ENCODE measurements around the gene ADAM12.
"Not testable (repeated sequence)": the region's sequence is repeated elsewhere in the genome, so short reads cannot be mapped to it uniquely, and the experiment has no call there.

The ADAM12 gene

GRCh38 chr10:126049759-126050700 lies 338.2 kb downstream of the ADAM12 start:
- peak overlapping the region; percentile 44 for H3K27ac ChIP-seq

GRCh38 chr10:126047749-126048148 lies 340.5 kb downstream of the ADAM12 start:
- DNase-seq (ENCODE audit: low read depth, low spot score); H3K27ac ChIP-seq: not testable (repeated sequence)

More at GRCh38 chr10:126049759-126050700, 338.2 kb downstream of the ADAM12 start:
- DNase-seq (ENCODE audit: low read depth, low spot score) = no peak

DNA sequence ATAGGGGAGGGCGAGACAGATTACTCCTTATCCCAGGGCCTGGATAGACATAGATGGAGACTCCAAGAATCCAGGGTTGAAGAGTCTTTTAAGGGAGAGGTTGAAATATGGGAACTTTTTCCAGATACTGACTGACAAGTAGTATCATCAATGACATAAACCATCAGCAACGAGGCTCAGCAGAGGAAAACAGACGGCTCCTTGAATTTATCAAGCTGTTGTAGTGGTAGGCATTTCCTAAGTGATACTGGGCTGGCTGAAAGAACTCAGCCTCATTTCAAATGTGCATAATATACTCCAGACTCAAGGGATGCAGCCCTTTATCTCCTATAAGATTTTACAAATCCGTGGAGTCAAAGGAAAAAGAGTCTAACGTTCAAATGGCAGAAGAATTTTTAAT lies 341.4 kb downstream of the ADAM12 start:
- DNase-seq (ENCODE audit: low read depth, low spot score) = no peak
- H3K27ac ChIP-seq = no peak overlapping the region

DNA sequence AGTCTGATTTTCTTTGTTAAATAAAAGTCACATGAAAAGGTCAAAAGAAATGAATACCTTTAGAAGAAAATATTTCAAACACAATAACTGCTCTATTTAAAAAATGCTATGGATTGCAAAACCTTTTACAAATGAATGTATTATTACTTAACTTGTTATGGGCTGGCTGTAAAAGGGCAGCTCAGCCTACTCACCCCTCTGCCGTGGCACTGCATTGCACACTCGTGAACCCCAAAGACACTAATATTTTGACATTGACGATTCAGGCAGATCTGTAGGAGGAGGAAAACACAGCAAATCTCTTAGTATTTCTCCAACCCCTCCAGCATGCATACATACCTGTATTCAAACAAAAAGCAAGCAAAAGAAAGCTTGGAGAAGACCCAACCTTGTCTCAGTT lies 342.4 kb downstream of the ADAM12 start:
- no peak for DNase-seq (ENCODE audit: low read depth, low spot score)
- H3K27ac ChIP-seq = no peak overlapping the region

DNA sequence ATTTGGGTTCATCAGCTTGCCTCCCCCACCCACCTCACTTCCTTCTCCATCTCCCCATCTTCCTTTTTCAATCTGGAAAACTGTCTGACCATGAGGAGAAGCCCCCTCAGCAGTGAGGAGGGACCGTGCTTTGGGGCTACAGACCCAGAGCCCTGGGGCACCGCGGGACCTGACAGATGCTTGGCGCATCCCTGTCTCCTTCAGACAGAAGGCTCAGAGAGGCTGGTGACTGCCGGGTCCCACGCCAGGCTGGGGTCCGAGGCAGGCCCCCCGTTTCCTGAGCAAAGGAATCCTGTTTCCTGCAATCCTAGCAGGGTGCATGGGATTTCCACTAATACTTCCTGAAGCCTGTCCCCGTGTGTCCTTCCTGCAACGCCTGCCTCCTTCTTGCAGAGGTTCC lies 344.9 kb downstream of the ADAM12 start:
- no peak for DNase-seq (ENCODE audit: low read depth, low spot score)
- no peak overlapping the region for H3K27ac ChIP-seq

- no peak overlapping the region for H3K27ac ChIP-seq
Observed at GRCh38 chr10:126042906-126043305, 345.4 kb downstream of the ADAM12 start.

GRCh38 chr10:126042354-126042753 lies 345.9 kb downstream of the ADAM12 start:
- no peak for DNase-seq (ENCODE audit: low read depth, low spot score)
- H3K27ac ChIP-seq = no peak overlapping the region

More at GRCh38 chr10:126042906-126043305, 345.4 kb downstream of the ADAM12 start:
- no peak for DNase-seq (ENCODE audit: low read depth, low spot score)

- DNase-seq (ENCODE audit: low read depth, low spot score) = no peak
- H3K27ac ChIP-seq = no peak overlapping the region
Observed at GRCh38 chr10:126041804-126042231, 346.5 kb downstream of the ADAM12 start.

- no peak overlapping the region for H3K27ac ChIP-seq
- no peak for DNase-seq (ENCODE audit: low read depth, low spot score)
Observed at GRCh38 chr10:126041117-126041516, 347.2 kb downstream of the ADAM12 start.

GRCh38 chr10:126037946-126038345 lies 350.3 kb downstream of the ADAM12 start:
- DNase-seq (ENCODE audit: low read depth, low spot score) = no peak
- H3K27ac ChIP-seq = no peak overlapping the region

DNA sequence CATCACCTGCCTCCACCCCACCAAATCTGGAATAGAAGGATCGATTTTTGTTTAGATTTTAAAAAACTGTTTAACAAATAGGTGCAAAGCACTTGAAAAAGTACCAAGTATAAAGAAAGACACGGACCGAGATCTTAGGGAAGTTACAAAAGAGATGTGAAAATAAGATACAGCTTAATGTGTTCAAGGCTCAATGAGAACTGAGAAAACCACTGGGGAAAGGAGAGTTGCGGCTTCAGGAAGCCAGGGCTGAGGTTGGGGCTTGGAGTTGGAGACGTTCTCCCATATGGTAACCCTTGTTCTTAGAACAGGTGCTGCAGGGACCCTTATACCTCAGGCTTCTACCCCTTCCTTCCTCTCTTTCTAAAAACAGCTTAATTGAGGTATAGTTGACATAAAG lies 351.8 kb downstream of the ADAM12 start:
- H3K27ac ChIP-seq = no peak overlapping the region
- DNase-seq (ENCODE audit: low read depth, low spot score) = no peak

DNA sequence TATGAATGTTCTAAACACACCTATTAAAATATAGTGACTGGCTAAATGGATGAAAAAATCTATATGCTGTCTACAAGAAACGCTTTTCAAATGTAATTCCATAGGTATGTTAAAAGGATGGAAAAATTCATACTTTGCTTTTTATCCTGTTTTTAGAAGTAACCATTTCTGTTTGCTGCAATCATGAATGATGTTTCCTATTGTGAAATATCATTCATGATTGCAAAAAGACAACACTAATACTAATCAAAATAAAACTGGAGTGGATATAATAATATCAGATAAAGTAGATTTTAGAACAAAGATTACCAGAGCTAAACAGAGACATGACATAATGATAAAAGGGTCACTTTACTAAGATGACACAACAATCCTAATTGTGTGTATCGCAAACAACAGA lies 353.7 kb downstream of the ADAM12 start:
- no peak for DNase-seq (ENCODE audit: low read depth, low spot score)
- no peak overlapping the region for H3K27ac ChIP-seq

DNA sequence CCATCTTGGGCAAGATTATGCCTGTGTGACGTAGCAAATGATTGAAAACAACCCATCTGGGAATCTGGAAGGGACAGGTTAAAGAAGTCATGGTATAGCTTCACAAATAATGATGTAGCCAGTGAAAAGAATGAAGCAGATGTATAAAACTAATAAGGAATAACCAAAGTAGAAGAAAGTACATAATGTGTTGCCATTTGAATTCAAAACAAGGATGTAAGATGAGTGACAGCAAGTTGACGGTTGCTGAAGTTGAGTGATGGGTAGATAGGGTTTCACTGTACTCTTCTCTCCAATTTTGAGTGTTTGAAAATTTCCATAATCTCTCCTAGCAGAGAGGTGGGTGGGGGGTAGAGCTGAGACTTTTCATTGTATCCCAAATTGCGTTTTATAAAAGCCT lies 358.3 kb downstream of the ADAM12 start:
- DNase-seq (ENCODE audit: low read depth, low spot score) = no peak
- no peak overlapping the region for H3K27ac ChIP-seq

DNA sequence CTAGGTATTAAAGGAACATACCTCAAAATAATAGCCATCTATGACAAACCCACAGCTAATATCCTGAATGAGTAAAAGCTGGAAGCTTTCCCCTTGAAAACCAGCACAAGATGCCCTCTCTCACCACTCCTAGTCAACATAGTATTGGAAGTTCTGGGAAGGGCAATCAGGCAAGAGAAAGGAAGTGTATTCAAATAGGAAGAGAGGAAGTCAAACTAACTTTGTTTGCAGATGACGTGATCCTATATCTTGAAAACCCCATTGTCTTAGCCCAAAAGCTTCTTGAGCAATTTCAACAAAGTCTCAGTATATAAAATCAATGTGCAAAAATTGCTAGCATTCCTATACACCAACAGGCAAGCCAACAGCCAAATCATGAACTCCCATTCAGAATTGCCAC lies 360.6 kb downstream of the ADAM12 start:
- DNase-seq (ENCODE audit: low read depth, low spot score) = no peak

GRCh38 chr10:126022841-126023240 lies 365.4 kb downstream of the ADAM12 start:
- H3K27ac ChIP-seq = no peak overlapping the region
- DNase-seq (ENCODE audit: low read depth, low spot score) = no peak

More for the DNA sequence above, 360.6 kb downstream of the ADAM12 start:
- no peak overlapping the region for H3K27ac ChIP-seq

DNA sequence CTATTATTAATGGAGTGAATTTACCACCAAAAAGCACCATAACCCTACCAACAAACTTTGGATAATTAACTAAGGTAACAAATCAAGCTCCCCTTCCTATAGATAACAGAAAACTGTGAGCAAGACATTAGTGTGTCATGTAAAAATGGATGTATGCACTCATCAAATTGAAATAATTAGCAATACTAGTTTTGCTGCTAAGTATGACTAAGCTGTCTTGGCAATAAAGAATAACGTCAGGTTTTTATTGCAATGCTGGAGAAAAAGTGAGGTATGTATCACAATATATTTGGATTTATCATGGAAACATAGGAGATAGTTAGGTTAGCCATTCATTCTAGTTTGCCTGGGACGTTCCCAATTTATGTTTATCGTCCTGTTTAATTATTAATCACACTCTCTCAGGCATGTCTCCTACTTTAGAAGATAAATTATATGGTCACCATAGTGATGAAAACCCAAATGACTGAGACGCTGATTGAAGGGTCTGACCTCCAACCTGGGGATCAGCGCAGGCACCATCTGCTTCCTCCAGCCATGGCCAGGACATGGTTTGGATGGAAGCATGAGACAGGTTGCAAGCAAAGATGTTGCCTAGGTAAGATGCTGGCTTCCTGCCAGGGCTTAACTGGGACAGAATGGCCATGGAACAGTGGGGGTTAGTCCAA lies 366.3 kb downstream of the ADAM12 start:
- no peak for DNase-seq (ENCODE audit: low read depth, low spot score)
- H3K27ac ChIP-seq = no peak overlapping the region

GRCh38 chr10:126017961-126018560 lies 370.2 kb downstream of the ADAM12 start:
- no peak for DNase-seq (ENCODE audit: low read depth, low spot score)
- no peak overlapping the region for H3K27ac ChIP-seq

DNA sequence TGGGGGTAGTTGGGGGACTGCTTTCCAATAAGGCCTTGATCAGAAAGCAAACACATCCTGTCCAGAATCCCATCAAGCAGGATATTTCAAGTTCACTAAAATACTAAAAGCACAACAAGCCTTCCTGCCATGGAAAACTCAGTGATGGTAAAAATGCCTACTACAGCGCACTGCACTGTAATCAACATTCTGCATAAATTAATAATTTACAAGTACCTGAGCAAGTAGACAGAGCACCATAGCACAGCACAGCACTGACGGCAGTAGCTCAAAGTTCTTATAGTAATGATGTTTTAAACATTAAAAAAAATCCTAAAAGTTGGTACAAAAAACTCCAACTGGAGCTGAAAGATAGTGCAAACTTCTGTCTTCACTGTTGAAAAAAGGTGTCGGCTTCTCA lies 371.4 kb downstream of the ADAM12 start:
- H3K27ac ChIP-seq = no peak overlapping the region
- no peak for DNase-seq (ENCODE audit: low read depth, low spot score)

GRCh38 chr10:126016156-126016805 lies 372.0 kb downstream of the ADAM12 start:
- DNase-seq (ENCODE audit: low read depth, low spot score) = no peak
- no peak overlapping the region for H3K27ac ChIP-seq

GRCh38 chr10:126015413-126015812 lies 372.9 kb downstream of the ADAM12 start:
- DNase-seq (ENCODE audit: low read depth, low spot score) = no peak
- no peak overlapping the region for H3K27ac ChIP-seq

Data from epithelial cell of prostate (primary cell).